ENCODE results near the gene PRR16. TPM values are rescaled to one million over a fixed set of nuclear protein-coding genes. Genes with fewer than 3 reads are reported as not detected.

PRR16 gene
- total and polyA plus RNA-seq, 2 of the 13 experiments (the other 11 are each of a cell fraction or from before 2014, with no cell fraction given), result not detected

GRCh38 chr5:120531215-120531614 lies 67.1 kb downstream of the PRR16 start (continued):
- TF ChIP-seq JUNB (CRISPR knock-in tag; IDR thresholded peaks at IDR 0.05; ENCODE audit: borderline replicate concordance) (no peak), ESRRA (CRISPR knock-in tag; IDR thresholded peaks at IDR 0.05; ENCODE audit: low read depth) (no peak), MLXIP (CRISPR knock-in tag; IDR thresholded peaks at IDR 0.05; ENCODE audit: borderline replicate concordance) (no peak), PBX3 (CRISPR knock-in tag; IDR thresholded peaks at IDR 0.05; ENCODE audit: borderline replicate concordance) (no peak)

- no peaks in the 10 kb centered on the region for H4K20me1 ChIP-seq (ENCODE audit: insufficient read depth, low read length)
- FAIRE-seq (no peak), ATAC-seq (peak; percentile 51; the same call in 2 of the 3 replicates), DNase-seq (ENCODE audit: low spot score) (no peak)
- WGBS (ENCODE audit: low lambda C conversion rate), result 0% methylated on average over 5 of the region's 5 CpGs
- no peak for TF ChIP-seq ATRX (CRISPR knock-in tag; IDR thresholded peaks at IDR 0.05; ENCODE audit: borderline replicate concordance)
- TF ChIP-seq ZNF235 (CRISPR knock-in tag; IDR thresholded peaks at IDR 0.05; ENCODE audit: borderline replicate concordance), result no peak
- TF ChIP-seq BCL3 (CRISPR knock-in tag; IDR thresholded peaks at IDR 0.05), result no peak
- no peak for TF ChIP-seq KIAA2018 (CRISPR knock-in tag; IDR thresholded peaks at IDR 0.05; ENCODE audit: borderline replicate concordance)
- ChIA-PET CTCF (ENCODE audit: low intra/inter-chr PET ratio, low total read pairs) (no interaction called here), POLR2A (no interaction called here)
- H2AFZ ChIP-seq (ENCODE audit: low read length), result no peak overlapping the region
- in situ Hi-C loops (cut with HindIII; ENCODE audit: extremely low pct_ligation_motif_present, low pct_unique_long_range_greater_than_20kb) (no loop called here), intact Hi-C loops (cut with micrococcal nuclease; ENCODE audit: unreplicated experiment) (no loop called here)
- no peaks in the 10 kb centered on the region for H3K36me3 ChIP-seq (replicated peaks in 1 of 2; ENCODE audit: control insufficient read depth in 1 of 2, insufficient read depth in 2 of 2, low read length in 2 of 2)
- H3K4me2 ChIP-seq (ENCODE audit: low read depth, low read length), result no peak overlapping the region
- H3K4me3 ChIP-seq (replicated peaks in 1 of 3; ENCODE audit: insufficient read depth in 1 of 3, low read depth in 2 of 3, low read length in 3 of 3), result no peak overlapping the region
- no TSS peak for BruUV-seq (replicated peaks)
- H3K9me3 ChIP-seq (ENCODE audit: low read length), result no peaks in the 10 kb centered on the region
- no peaks in the 10 kb centered on the region for H3K4me1 ChIP-seq (ENCODE audit: insufficient read depth, low read length)
- no peaks in the 10 kb centered on the region for H3K27me3 ChIP-seq (ENCODE audit: control insufficient read depth in 1 of 2, insufficient read depth in 2 of 2, low read length in 2 of 2)
- H3K27ac ChIP-seq (ENCODE audit: extremely low read length, insufficient read depth, low read length), result no peak overlapping the region
- H3K9ac ChIP-seq (ENCODE audit: insufficient read depth, low read depth, low read length), result no peak overlapping the region
- no peaks in the 10 kb centered on the region for H3K79me2 ChIP-seq (ENCODE audit: insufficient read depth, low read length)
Observed at GRCh38 chr5:120532835-120533234, 68.7 kb downstream of the PRR16 start.
